GM13976 (cell line): ENCODE measurements around the gene OPRM1.
A peak's percentile ranks its signal among the peaks of the same experiment; 100 is the strongest.

Experiments used
- DNase-seq: peaks from one replicate; pipeline ENCODE4 v3.0.0; 2012; ENCODE audit warnings: low spot score
- CTCF ChIP-seq: IDR thresholded peaks from 2 replicates; pipeline ENCODE4 v1.5.1; 2012; ENCODE audit warnings: borderline replicate concordance, mild to moderate bottlenecking; ENCODE audit not compliant: insufficient read depth; ENCODE audit errors: extremely low read depth, missing control alignments, control extremely low read depth
- in situ Hi-C: fragments of 300-500 bp; cut with MboI; formaldehyde crosslinking; loops from one replicate; pipeline ENCODE4 v1.12.0; 2022; ENCODE audit warnings: low sequenced_read_pairs, mixed read lengths, inconsistent platforms; ENCODE audit not compliant: unreplicated experiment

OPRM1 gene

GRCh38 chr6:154228521-154228905 is 189.5 kb downstream of the OPRM1 start:
- in situ Hi-C loops = no loop called here
- no peak for TF ChIP-seq CTCF
- no peak for DNase-seq

- peak; percentile 23 for DNase-seq
- in situ Hi-C loops = no loop called here
- no peak for TF ChIP-seq CTCF
Measured at GRCh38 chr6:154229786-154230185, 190.7 kb downstream of the OPRM1 start.

- TF ChIP-seq CTCF = no peak
- in situ Hi-C loops = no loop called here
- DNase-seq = no peak
Measured at GRCh38 chr6:154230393-154230792, 191.4 kb downstream of the OPRM1 start.

GRCh38 chr6:154230910-154231595 is 192.0 kb downstream of the OPRM1 start:
- no peak for DNase-seq
- TF ChIP-seq CTCF = no peak
- in situ Hi-C loops = no loop called here

DNA sequence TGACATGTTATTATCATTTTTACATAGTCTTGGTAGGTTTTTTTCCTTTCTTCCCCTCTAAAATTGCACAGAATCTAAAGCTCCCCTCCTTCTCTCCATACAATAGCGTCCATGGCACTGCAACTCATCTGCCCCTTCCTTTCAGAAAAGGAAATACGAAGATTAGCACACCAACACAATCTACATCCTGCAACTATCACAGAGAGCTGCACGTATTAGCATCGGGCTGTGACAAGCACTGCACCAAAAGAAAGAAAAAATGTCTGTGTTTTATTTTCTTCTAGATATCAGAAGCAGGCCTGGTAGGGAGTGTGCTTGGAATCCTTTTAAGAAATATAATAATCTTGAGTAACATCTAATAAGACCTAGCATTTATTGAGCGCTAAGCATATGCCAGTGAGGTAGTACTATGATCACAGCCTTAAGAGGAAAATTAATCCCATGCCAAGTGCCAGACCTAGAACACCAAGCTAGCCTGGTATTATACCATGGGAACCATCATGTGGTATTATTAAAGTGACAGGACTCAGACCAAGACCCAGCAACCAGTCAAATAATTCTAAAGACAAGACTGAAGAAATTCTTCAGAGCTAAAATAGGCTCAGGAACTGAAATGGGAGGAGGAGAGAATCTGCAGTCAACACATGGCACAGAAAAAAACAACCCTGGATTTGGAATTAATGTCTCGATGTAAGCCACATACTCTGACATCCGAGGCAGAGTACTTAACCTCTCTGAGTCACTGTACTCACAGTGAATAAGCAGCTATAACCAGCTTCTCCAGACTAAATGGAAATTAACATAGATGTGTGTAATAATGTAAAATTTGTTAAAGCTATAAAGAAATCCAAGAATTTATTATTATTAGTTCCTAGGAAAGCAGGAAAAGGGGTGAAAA is 193.2 kb downstream of the OPRM1 start:
- TF ChIP-seq CTCF = no peak
- DNase-seq = no peak
- in situ Hi-C loops = no loop called here

- in situ Hi-C loops = no loop called here
- TF ChIP-seq CTCF = no peak
Measured at GRCh38 chr6:154233383-154233782, 194.3 kb downstream of the OPRM1 start.

More at GRCh38 chr6:154233383-154233782, 194.3 kb downstream of the OPRM1 start:
- no peak for DNase-seq
